ENCODE results near the gene ISL2. TPM values are rescaled to one million over a fixed set of nuclear protein-coding genes. Genes with fewer than 3 reads are reported as not detected.

The ISL2 gene
- total and polyA plus RNA-seq, 2 of the 13 experiments (the other 11 are each of a cell fraction or from before 2014, with no cell fraction given), result 4.3 to 5.1 TPM

DNA sequence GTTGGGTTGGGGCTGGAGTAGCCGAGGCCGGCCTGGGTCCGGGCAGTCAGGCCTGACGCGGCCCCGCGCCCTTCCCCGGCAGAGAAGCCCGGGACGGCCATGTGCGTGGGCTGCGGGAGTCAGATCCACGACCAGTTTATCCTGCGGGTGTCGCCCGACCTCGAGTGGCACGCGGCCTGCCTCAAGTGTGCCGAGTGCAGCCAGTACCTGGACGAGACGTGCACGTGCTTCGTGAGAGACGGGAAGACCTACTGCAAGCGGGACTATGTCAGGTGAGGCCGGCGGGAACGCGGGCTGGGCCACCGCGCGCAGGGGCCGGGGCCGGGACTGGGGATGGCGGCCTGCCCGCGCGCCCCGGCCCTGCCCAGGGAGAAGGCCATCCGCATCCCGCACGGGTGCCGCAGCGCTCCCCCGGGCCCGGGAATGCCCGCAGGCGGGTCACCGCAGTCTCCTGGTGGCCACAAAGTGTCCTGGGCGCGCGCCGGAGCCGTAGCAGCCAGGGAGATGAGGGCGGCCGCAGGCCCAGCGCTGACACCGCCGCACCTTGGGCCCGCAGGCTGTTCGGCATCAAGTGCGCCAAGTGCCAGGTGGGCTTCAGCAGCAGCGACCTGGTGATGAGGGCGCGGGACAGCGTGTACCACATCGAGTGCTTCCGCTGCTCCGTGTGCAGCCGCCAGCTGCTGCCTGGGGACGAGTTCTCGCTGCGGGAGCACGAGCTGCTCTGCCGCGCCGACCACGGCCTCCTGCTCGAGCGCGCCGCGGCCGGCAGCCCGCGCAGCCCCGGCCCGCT, 1.3 kb downstream of the ISL2 start (continued):
- TF ChIP-seq YEATS2 (CRISPR knock-in tag; IDR thresholded peaks at IDR 0.05; ENCODE audit: borderline replicate concordance) (peak; percentile 42; the same call in 1 of the 2 replicates), ZNF546 (CRISPR knock-in tag; conservative IDR thresholded peaks at IDR 0.05) (peak; percentile 72; the same call in 1 of the 2 replicates), ZNF598 (CRISPR knock-in tag; IDR thresholded peaks at IDR 0.05; ENCODE audit: borderline replicate concordance) (0 out of 2 replicates have a peak, but pooled peaks have one; percentile 54), RXRA (CRISPR knock-in tag; IDR thresholded peaks at IDR 0.05) (no peak), ZNF557 (CRISPR knock-in tag; IDR thresholded peaks at IDR 0.05) (no peak), ZNF160 (CRISPR knock-in tag; IDR thresholded peaks at IDR 0.05) (0 out of 2 replicates have a peak, but pooled peaks have one; percentile 22), CENPT (CRISPR knock-in tag; IDR thresholded peaks at IDR 0.05; ENCODE audit: low read depth) (peak; percentile 81; the same call in 1 of the 2 replicates), ZBTB14 (CRISPR knock-in tag; IDR thresholded peaks at IDR 0.05) (peak; percentile 62), KAT7 (CRISPR knock-in tag; IDR thresholded peaks at IDR 0.05; ENCODE audit: borderline replicate concordance) (no peak), ZNF772 (CRISPR knock-in tag; IDR thresholded peaks at IDR 0.05) (peak; percentile 80), ZNF569 (CRISPR knock-in tag; IDR thresholded peaks at IDR 0.05; ENCODE audit: borderline replicate concordance) (no peak), SPEN (CRISPR knock-in tag; IDR thresholded peaks at IDR 0.05; ENCODE audit: low read depth) (peak; percentile 77), SRF (IDR thresholded peaks at IDR 0.05; ENCODE audit: low read depth, low read length) (no peak), DPF2 (CRISPR knock-in tag; IDR thresholded peaks at IDR 0.05; ENCODE audit: borderline replicate concordance, low read depth) (no peak), MTA3 (CRISPR knock-in tag; IDR thresholded peaks at IDR 0.05) (no peak), THAP11 (CRISPR knock-in tag; IDR thresholded peaks at IDR 0.05) (no peak), ZNF670 (CRISPR knock-in tag; IDR thresholded peaks at IDR 0.05; ENCODE audit: borderline replicate concordance) (0 out of 2 replicates have a peak, but pooled peaks have one; percentile 24), ZFP82 (CRISPR knock-in tag; IDR thresholded peaks at IDR 0.05; ENCODE audit: borderline replicate concordance) (peak; percentile 52; the same call in 1 of the 2 replicates), ZNF224 (CRISPR knock-in tag; IDR thresholded peaks at IDR 0.05) (0 out of 2 replicates have a peak, but pooled peaks have one; percentile 44), ZNF782 (CRISPR knock-in tag; IDR thresholded peaks at IDR 0.05; ENCODE audit: borderline replicate concordance) (peak; percentile 43; the same call in 1 of the 2 replicates), ZNF761 (CRISPR knock-in tag; conservative IDR thresholded peaks at IDR 0.05) (peak; percentile 75; the same call in 1 of the 2 replicates), FOSL2 (CRISPR knock-in tag; IDR thresholded peaks at IDR 0.05) (no peak)
- TF ChIP-seq, protein P1, sequence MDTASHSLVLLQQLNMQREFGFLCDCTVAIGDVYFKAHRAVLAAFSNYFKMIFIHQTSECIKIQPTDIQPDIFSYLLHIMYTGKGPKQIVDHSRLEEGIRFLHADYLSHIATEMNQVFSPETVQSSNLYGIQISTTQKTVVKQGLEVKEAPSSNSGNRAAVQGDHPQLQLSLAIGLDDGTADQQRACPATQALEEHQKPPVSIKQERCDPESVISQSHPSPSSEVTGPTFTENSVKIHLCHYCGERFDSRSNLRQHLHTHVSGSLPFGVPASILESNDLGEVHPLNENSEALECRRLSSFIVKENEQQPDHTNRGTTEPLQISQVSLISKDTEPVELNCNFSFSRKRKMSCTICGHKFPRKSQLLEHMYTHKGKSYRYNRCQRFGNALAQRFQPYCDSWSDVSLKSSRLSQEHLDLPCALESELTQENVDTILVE (CRISPR knock-in tag; IDR thresholded peaks at IDR 0.05), result 0 out of 2 replicates have a peak, but pooled peaks have one; percentile 31
- TF ChIP-seq, protein P2, sequence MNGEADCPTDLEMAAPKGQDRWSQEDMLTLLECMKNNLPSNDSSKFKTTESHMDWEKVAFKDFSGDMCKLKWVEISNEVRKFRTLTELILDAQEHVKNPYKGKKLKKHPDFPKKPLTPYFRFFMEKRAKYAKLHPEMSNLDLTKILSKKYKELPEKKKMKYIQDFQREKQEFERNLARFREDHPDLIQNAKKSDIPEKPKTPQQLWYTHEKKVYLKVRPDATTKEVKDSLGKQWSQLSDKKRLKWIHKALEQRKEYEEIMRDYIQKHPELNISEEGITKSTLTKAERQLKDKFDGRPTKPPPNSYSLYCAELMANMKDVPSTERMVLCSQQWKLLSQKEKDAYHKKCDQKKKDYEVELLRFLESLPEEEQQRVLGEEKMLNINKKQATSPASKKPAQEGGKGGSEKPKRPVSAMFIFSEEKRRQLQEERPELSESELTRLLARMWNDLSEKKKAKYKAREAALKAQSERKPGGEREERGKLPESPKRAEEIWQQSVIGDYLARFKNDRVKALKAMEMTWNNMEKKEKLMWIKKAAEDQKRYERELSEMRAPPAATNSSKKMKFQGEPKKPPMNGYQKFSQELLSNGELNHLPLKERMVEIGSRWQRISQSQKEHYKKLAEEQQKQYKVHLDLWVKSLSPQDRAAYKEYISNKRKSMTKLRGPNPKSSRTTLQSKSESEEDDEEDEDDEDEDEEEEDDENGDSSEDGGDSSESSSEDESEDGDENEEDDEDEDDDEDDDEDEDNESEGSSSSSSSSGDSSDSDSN (CRISPR knock-in tag; IDR thresholded peaks at IDR 0.05), result peak; percentile 85
